Breast epithelium (tissue), 3 donors: ENCODE measurements around the gene KLRD1.

Source experiments
- POLR2A ChIP-seq: fragments of 450-650 bp; IDR thresholded peaks from one replicate; pipeline ENCODE4 v1.6.1; 2016; ENCODE audit warnings: antibody characterized with exemption, mild to moderate bottlenecking, moderate library complexity
- POLR2AphosphoS5 ChIP-seq, 3 donors: sonication (generic); formaldehyde crosslinking; IDR thresholded peaks; one replicate each; pipeline ENCODE4 v1.6.1; 2017; ENCODE audit warnings: antibody characterized with exemption in 3 of 3
- TF ChIP-seq, protein P1 (sequence below), 3 donors: fragments of 450-650 bp; IDR thresholded peaks; one replicate each; pipeline ENCODE4 v1.5.1; 2016 to 2017; ENCODE audit warnings: antibody characterized with exemption in 3 of 3, mild to moderate bottlenecking in 3 of 3, moderate library complexity in 3 of 3

DNA sequence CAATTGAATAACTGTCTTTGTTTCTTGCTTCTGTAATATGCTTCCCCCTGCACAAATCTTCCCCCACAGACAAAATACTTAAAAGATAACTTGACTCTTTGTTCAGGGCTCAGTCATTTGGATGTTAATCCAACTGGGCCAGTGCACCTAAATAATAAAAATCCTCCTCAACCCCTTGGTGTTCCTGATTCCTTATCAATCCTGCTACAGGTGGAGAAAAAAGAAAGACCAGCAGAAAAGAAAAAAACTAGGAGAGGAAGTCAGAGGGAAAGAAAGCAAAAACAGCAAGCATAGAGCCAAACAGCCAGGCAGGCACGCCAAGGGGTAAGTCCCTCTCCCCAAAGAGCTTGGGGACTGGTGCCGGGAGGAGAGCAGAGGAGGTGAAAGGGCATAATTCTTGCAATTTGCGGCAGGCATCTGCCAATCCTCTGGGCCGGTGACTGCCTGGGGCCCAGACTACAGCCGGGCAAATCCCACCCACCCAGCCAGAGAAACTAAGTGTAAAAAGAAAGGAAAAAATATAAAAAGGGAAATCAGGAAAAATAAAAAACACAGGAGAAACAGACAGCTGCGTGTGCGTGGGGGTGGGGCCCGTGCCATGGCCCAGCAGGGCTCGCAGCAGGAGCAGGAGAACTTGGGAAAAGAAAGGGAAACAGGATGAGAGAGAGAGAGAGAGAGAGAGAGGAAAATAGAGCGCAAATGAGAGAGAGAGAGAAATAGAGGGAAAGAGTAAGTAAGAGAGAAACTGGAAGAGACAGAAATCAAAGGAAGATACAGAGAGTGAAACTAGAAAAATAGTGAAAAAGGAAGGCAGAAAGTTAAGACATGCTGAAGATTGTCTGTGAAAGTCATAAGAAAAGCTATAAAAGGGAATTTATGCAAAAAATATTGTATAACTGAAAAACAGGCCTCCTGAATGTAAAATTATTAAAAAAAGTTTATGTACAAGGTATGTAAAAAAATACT lies 60.8 kb downstream of the KLRD1 start:
- TF ChIP-seq POLR2A (no peak), POLR2AphosphoS5 (IDR thresholded peaks at IDR 0.05) (no peak)
- TF ChIP-seq, protein P1, sequence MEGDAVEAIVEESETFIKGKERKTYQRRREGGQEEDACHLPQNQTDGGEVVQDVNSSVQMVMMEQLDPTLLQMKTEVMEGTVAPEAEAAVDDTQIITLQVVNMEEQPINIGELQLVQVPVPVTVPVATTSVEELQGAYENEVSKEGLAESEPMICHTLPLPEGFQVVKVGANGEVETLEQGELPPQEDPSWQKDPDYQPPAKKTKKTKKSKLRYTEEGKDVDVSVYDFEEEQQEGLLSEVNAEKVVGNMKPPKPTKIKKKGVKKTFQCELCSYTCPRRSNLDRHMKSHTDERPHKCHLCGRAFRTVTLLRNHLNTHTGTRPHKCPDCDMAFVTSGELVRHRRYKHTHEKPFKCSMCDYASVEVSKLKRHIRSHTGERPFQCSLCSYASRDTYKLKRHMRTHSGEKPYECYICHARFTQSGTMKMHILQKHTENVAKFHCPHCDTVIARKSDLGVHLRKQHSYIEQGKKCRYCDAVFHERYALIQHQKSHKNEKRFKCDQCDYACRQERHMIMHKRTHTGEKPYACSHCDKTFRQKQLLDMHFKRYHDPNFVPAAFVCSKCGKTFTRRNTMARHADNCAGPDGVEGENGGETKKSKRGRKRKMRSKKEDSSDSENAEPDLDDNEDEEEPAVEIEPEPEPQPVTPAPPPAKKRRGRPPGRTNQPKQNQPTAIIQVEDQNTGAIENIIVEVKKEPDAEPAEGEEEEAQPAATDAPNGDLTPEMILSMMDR (IDR thresholded peaks at IDR 0.05) = no peak
